H1 (cell line): ENCODE results near the gene PDRG1. TPM values are rescaled to one million over a fixed set of nuclear protein-coding genes. Genes with fewer than 3 reads are reported as not detected.

Experiments
- BRCA1 ChIP-seq: IDR thresholded peaks from 2 replicates; pipeline ENCODE4 v1.6.1; 2012; ENCODE audit warnings: low read depth, low read length, improper control_type of control experiment
- JUND ChIP-seq: IDR thresholded peaks from 2 replicates; pipeline ENCODE4 v1.6.1; 2011; ENCODE audit warnings: mild to moderate bottlenecking, improper control_type of control experiment, low read length
- KDM1A ChIP-seq: fragments of 200-600, 300-600 bp; sonication (generic); IDR thresholded peaks from 2 replicates; pipeline ENCODE4 v1.7.1; 2016; ENCODE audit warnings: mild to moderate bottlenecking, low read length, borderline replicate concordance
- USF2 ChIP-seq: IDR thresholded peaks from 2 replicates; pipeline ENCODE4 v1.6.1; 2011; ENCODE audit warnings: low read length, improper control_type of control experiment
- polyA plus RNA-seq, 7 experiments: library from polyadenylated mRNA; depleted of rRNA in 3 of 7; stranded (reverse) in 5 of 7; unstranded in 2 of 7; fragments of >200 nt in 5 of 7; fragments of 200-250 nt in 2 of 7; gene quantifications; 1 replicate in 5 of 7; 2 replicates in 1 of 7; 4 replicates in 1 of 7; pipeline versions ENCODE4 v1.2.1 to v1.2.3, GENCODE V29; 2011 to 2013; ENCODE audit warnings: missing spikeins in 2 of 7, mixed read lengths in 2 of 7
- total RNA-seq: library from RNA; stranded (reverse); fragmentation: NEBNext Ultra II Directional; extraction: Animal tissue kit (Norgen Biotek cat#: 25700); gene quantifications from 2 replicates; pipeline ENCODE4 v1.2.1, GENCODE V29; 2021

PDRG1 gene
- total and polyA plus RNA-seq, 2 of the 8 experiments (the other 6 are each of a cell fraction or from before 2014, with no cell fraction given), result 14.2 to 20.8 TPM

- TF ChIP-seq USF2 (no peak), JUND (no peak), BRCA1 (no peak), KDM1A (no peak)
- TF ChIP-seq, all 59 proteins: peak for 0
These were observed 36.2 kb downstream of the PDRG1 start (continued) for GRCh38 chr20:31915491-31916280.
